Heart right ventricle (tissue), 16 donors: Measurements from ENCODE around the gene PTPRM. TPM values are rescaled to one million over a fixed set of nuclear protein-coding genes. Genes with fewer than 3 reads are reported as not detected.

Experiments used
- ATAC-seq, 8 donors: fragments of 200-7000 bp; cut with Tn5 transposase; one replicate each; pipeline ENCODE4 v1.9.1; 2020; ENCODE audit warnings: mild to moderate bottlenecking in 8 of 8, moderate library complexity in 8 of 8, moderate number of reproducible peaks in 1 of 8
- DNase-seq, 2 donors: peaks; one replicate each; pipeline ENCODE4 v3.0.0-alpha.2; 2020
- H3K27ac ChIP-seq, 10 donors: fragments of 200-600 bp; sonication (generic) in 2 of 10; one replicate each; pipeline versions ENCODE4 v1.5.0 to v1.8.0; 2020 to 2022; ENCODE audit warnings: mild to moderate bottlenecking in 3 of 10
- H3K27me3 ChIP-seq, 7 donors: fragments of 200-600 bp; one replicate each; pipeline ENCODE4 v1.8.0; 2021 to 2022; ENCODE audit warnings: mild to moderate bottlenecking in 2 of 7
- H3K36me3 ChIP-seq, 9 donors: fragments of 200-600 bp; sonication (generic) in 1 of 9; one replicate each; pipeline versions ENCODE4 v1.5.0 to v1.8.0; 2020 to 2022; ENCODE audit warnings: mild to moderate bottlenecking in 2 of 9
- H3K4me1 ChIP-seq, 9 donors: fragments of 200-600 bp; sonication (generic) in 1 of 9; one replicate each; pipeline versions ENCODE4 v1.5.0 to v1.8.0; 2020 to 2022; ENCODE audit warnings: mild to moderate bottlenecking in 4 of 9
- H3K4me3 ChIP-seq, 10 donors: fragments of 200-600 bp; sonication (generic) in 2 of 10; one replicate each; pipeline versions ENCODE4 v1.5.0 to v1.8.0; 2020 to 2022; ENCODE audit warnings: mild to moderate bottlenecking in 7 of 10, moderate library complexity in 2 of 10
- H3K9me3 ChIP-seq, 11 donors: fragments of 200-600 bp in 10 of 11; sonication (generic) in 2 of 11; one replicate each; pipeline versions ENCODE4 v1.5.0 to v1.8.0; 2013 to 2022; ENCODE audit warnings: mild to moderate bottlenecking in 2 of 11, control low read depth in 1 of 11, moderate library complexity in 1 of 11
- WGBS, 2 donors: extraction: QIAGEN DNeasy Blood & Tissue Kit; methylation state at CpG; one replicate each; pipeline ENCODE4 v1.1.7; 2013; ENCODE audit warnings: inconsistent platforms in 1 of 2; 5-methylcytosine and 5-hydroxymethylcytosine counted together
- intact Hi-C, 10 donors: fragments of 100-400 bp; cut with DNase I; formaldehyde crosslinking; loops; one replicate each; pipeline versions ENCODE4 v1.11.1 to v1.14.2; 2022
- polyA plus RNA-seq, 2 donors: library from polyadenylated mRNA; stranded (reverse); fragments of 200-250 nt; gene quantifications; one replicate each; pipeline ENCODE4 v1.2.3, GENCODE V29; 2013
- total RNA-seq, 10 donors: library from RNA; stranded (reverse); fragmentation: NEBNext Ultra II Directional in 3 of 10; extraction: Animal tissue kit (Norgen Biotek cat#: 25700) in 3 of 10; gene quantifications; one replicate each; pipeline versions ENCODE4 v1.2.1 to v1.2.4, GENCODE V29; 2021 to 2023
- TF ChIP-seq, protein P1 (sequence below), 9 donors: fragments of 200-600 bp; sonication (generic) in 2 of 9; IDR thresholded peaks; one replicate each; pipeline versions ENCODE4 v1.5.0 to v1.8.0; 2021 to 2022; ENCODE audit warnings: antibody characterized with exemption in 9 of 9, mild to moderate bottlenecking in 5 of 9, moderate library complexity in 1 of 9
- donor health status: Arrhythmogenic right ventricular cardiomyopathy.
- donor health status: ischemic (EF 13 %, LVEDD 7.1; RV severe dilation, severe dysfunction).
- donor health status: healthy with polysubstance abuse.
- donor health status: DM: no; HTN: yes; CAD: no.
- donor health status: DM: no; HTN: no; CAD: no.
- donor health status: ischemic (EF 25% LVEDD 6.9; RV normal size, moderate dysfunction).
- donor health status: ischemic (EF 25% LVEDD 5.7; RV mildly dilated, moderate dysfunction).
- donor health status: healthy.
- donor health status: DM: yes; HTN: yes; CAD: no.
- donor health status: Ischemic cardiomyopathy.
- donor health status: ischemic (EF 35%, LVEDD 5.7; RV mildly dilated, moderate dysfunction).
- donor health status: nonischemic (EF 11% LVEDD 7.7; RV severe dilation, severe dysfunction).
- donor health status: DM: yes; HTN: yes; CAD: no.
- donor health status: PGD.
- donor health status: ischemic (EF 29% LVEDD 5.4; RV normal size, mild dysfunction).
- donor health status: nonischemic (EF 23%, LVEDD 6.1; RV moderate dilation, normal function).

The PTPRM gene
- total and polyA plus RNA-seq, 12 donors, result 81.7 to 170 (median 132) TPM

DNA sequence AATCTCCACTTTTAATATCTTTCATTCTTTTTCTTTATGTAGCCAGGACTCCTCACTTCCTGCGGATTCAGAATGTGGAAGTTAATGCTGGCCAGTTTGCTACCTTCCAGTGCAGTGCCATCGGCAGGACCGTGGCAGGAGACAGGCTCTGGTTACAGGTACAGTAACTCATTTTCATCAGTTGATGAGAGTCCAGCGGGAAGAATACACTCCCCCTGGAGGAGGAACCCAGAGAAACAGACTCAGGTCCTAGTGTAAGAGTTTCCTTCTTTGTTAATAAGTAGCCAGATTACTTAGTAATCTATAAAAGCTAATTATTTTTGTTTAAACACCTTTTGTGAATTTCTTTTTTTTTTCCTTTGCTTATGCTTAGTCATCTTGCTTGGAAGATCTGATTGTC lies 359.4 kb downstream of the PTPRM start:
- 76 to 79% methylated on average over 4 of the region's 4 CpGs for WGBS, 2 donors
- H3K4me3 ChIP-seq, result no peak overlapping the region
- no peak for DNase-seq
- H3K27me3 ChIP-seq, result no peaks in the 10 kb centered on the region
- TF ChIP-seq, protein P1, sequence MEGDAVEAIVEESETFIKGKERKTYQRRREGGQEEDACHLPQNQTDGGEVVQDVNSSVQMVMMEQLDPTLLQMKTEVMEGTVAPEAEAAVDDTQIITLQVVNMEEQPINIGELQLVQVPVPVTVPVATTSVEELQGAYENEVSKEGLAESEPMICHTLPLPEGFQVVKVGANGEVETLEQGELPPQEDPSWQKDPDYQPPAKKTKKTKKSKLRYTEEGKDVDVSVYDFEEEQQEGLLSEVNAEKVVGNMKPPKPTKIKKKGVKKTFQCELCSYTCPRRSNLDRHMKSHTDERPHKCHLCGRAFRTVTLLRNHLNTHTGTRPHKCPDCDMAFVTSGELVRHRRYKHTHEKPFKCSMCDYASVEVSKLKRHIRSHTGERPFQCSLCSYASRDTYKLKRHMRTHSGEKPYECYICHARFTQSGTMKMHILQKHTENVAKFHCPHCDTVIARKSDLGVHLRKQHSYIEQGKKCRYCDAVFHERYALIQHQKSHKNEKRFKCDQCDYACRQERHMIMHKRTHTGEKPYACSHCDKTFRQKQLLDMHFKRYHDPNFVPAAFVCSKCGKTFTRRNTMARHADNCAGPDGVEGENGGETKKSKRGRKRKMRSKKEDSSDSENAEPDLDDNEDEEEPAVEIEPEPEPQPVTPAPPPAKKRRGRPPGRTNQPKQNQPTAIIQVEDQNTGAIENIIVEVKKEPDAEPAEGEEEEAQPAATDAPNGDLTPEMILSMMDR (IDR thresholded peaks at IDR 0.05), result peak in 3 of 9 donors; percentile 13 to 26 (median 22)
- H3K27ac ChIP-seq, result no peak overlapping the region
- peaks cover 0 to 38% (median 0%) of the 10 kb centered on the region in 9 donors for H3K36me3 ChIP-seq
- no peak for ATAC-seq
- H3K4me1 ChIP-seq, result peaks cover 0 to 66% (median 36%) of the 10 kb centered on the region in 9 donors
- intact Hi-C loops, result loop anchor here in 1 of 10 donors (10.0 kb wide), 1 partner anchor 558 kb away; no protein-coding TSS in a partner anchor
- peaks cover 0 to 6% (median 0%) of the 10 kb centered on the region in 11 donors for H3K9me3 ChIP-seq

- intact Hi-C loops, result loop anchor here in 1 of 10 donors (10.0 kb wide), 1 partner anchor 558 kb away; no protein-coding TSS in a partner anchor
- whole genome bisulfite sequencing, 2 donors, result 51 to 57% methylated on average over 2 of the region's 2 CpGs
- H3K9me3 ChIP-seq, result no peaks in the 10 kb centered on the region
These were observed 360.0 kb downstream of the PTPRM start for GRCh38 chr18:7927119-7927518.

DNA sequence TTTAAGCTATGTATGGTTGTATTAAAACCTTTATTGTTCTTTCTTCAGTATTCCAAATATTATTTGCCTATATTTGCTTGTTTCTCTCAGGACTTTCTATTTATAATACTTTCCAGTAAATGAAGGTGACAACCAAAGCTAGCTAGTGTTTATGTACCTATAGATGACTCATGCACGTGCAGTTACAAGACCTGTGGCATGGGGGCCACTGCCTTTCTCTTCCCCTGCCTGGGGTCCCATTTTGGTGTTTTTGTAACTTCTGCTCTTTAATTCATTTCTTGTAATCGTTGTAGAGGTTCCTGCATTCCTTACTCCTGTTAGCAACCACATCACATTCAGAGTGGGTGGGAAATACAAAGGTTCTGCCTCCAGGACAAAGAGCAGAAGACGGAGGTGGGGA lies 364.6 kb downstream of the PTPRM start:
- no peaks in the 10 kb centered on the region for H3K27me3 ChIP-seq
- intact Hi-C loops, result no loop called here
- 81% methylated on average over 3 of the region's 3 CpGs for WGBS, 2 donors
- peaks cover 0 to 37% (median 0%) of the 10 kb centered on the region in 9 donors for H3K36me3 ChIP-seq
- no peaks in the 10 kb centered on the region for H3K9me3 ChIP-seq
- no peak overlapping the region for H3K27ac ChIP-seq
- TF ChIP-seq, protein P1 (IDR thresholded peaks at IDR 0.05), result no peak
- no peak for ATAC-seq
- DNase-seq, result no peak
- H3K4me1 ChIP-seq, result peaks cover 0 to 16% (median 6%) of the 10 kb centered on the region in 9 donors
- H3K4me3 ChIP-seq, result no peak overlapping the region

More at GRCh38 chr18:7927119-7927518, 360.0 kb downstream of the PTPRM start:
- no peaks in the 10 kb centered on the region for H3K27me3 ChIP-seq
- H3K27ac ChIP-seq, result no peak overlapping the region
- DNase-seq, result no peak
- H3K4me1 ChIP-seq, result peaks cover 0 to 61% (median 34%) of the 10 kb centered on the region in 9 donors
- peaks cover 0 to 38% (median 0%) of the 10 kb centered on the region in 9 donors for H3K36me3 ChIP-seq
- ATAC-seq, result no peak
- no peak overlapping the region for H3K4me3 ChIP-seq
- TF ChIP-seq, protein P1 (IDR thresholded peaks at IDR 0.05), result no peak

DNA sequence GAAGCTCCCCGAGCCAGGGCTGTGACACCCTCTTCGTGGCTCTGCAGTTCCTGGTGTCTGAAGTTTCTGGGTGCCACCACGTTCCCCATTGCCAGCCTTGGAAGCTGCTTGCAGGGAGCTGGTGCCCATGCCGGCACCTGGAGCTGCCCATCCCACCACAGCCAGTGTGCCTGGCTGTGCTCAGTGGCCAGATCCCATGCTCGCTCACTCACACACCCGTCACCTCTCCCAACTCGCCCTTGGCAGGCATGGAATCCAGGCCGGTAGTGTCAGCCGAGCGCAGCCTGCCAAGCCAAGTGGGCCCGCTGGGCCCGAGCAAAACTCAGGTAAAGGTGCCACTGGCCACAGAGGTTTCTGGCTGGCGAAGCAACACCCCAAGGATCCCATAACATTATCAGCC lies 370.2 kb downstream of the PTPRM start:
- intact Hi-C loops, result no loop called here
- TF ChIP-seq, protein P1 (IDR thresholded peaks at IDR 0.05), result no peak
- no peak overlapping the region for H3K27ac ChIP-seq
- no peaks in the 10 kb centered on the region for H3K27me3 ChIP-seq
- DNase-seq, result no peak
- no peak overlapping the region for H3K4me3 ChIP-seq
- 79 to 92% methylated on average over 13 of the region's 13 CpGs for WGBS, 2 donors
- peaks cover 0 to 11% (median 0%) of the 10 kb centered on the region in 9 donors for H3K36me3 ChIP-seq
- H3K4me1 ChIP-seq, result peaks cover 0 to 43% (median 27%) of the 10 kb centered on the region in 9 donors
- peak in 1 of 8 donors; percentile 18 for ATAC-seq
- no peaks in the 10 kb centered on the region for H3K9me3 ChIP-seq
